H1 (cell line): ENCODE results near the gene CCL25. TPM values are rescaled to one million over a fixed set of nuclear protein-coding genes. Genes with fewer than 3 reads are reported as not detected.

ENCODE experiments used
- CTCF ChIA-PET: fragments of 300-600 bp; sonication (Branson Sonifier 250); formaldehyde crosslinking; loops from one replicate; lab custom pipeline; 2021; ENCODE audit not compliant: partially characterized antibody; lab: Charles Lee
- POLR2A ChIA-PET: fragments of 300-600 bp; sonication (Branson Sonifier 250); formaldehyde crosslinking; loops from one replicate; lab custom pipeline; 2021; ENCODE audit warnings: inconsistent platforms; ENCODE audit not compliant: partially characterized antibody; lab: Charles Lee
- DNase-seq, 2 experiments: peaks; one replicate each; pipeline versions ENCODE4 v3.0.0 to v3.0.0-alpha.2; 2010 to 2022; ENCODE audit warnings: low spot score in 2 of 2, low read depth in 1 of 2, mixed read lengths in 1 of 2
- FAIRE-seq: peaks from 2 replicates; lab custom pipeline; 2011; peaks lifted over from hg19 to GRCh38; lab: Jason Lieb, UNC
- H2AFZ ChIP-seq: 2 replicates; pipeline ENCODE4 v1.8.1; 2012; ENCODE audit warnings: low read length, inconsistent platforms
- H2AK5ac ChIP-seq: 2 replicates; pipeline ENCODE4 v1.6.1; 2013; ENCODE audit warnings: low read depth, low read length
- H2BK120ac ChIP-seq: replicated peaks from 2 replicates; pipeline ENCODE3; 2013; ENCODE audit warnings: low read depth, low read length, inconsistent platforms
- H2BK12ac ChIP-seq: 2 replicates; pipeline ENCODE4 v1.6.1; 2013; ENCODE audit warnings: low read depth, low read length
- H2BK15ac ChIP-seq: 2 replicates; pipeline ENCODE4 v1.6.1; 2013; ENCODE audit warnings: low read length
- H2BK20ac ChIP-seq: 2 replicates; pipeline ENCODE4 v1.6.1; 2013; ENCODE audit warnings: low read length
- H2BK5ac ChIP-seq: 2 replicates; pipeline ENCODE4 v1.6.1; 2013; ENCODE audit warnings: low read depth, low read length
- H3K14ac ChIP-seq: 2 replicates; pipeline ENCODE4 v1.6.1; 2013; ENCODE audit warnings: inconsistent platforms; ENCODE audit not compliant: insufficient read length
- H3K18ac ChIP-seq: 2 replicates; pipeline ENCODE4 v1.6.1; 2013; ENCODE audit warnings: low read length; ENCODE audit errors: extremely low read depth
- H3K23ac ChIP-seq: 2 replicates; pipeline ENCODE4 v1.6.1; 2013; ENCODE audit warnings: inconsistent platforms; ENCODE audit not compliant: insufficient read length
- H3K23me2 ChIP-seq: 2 replicates; pipeline ENCODE4 v1.6.1; 2013; ENCODE audit warnings: low read depth, low read length
- H3K27ac ChIP-seq: 2 replicates; pipeline ENCODE4 v1.6.1; 2011; ENCODE audit warnings: low read depth, low read length, inconsistent platforms
- H3K27me3 ChIP-seq, 4 experiments: replicated peaks in 1 of 4; 1 replicate in 1 of 4; 2 replicates in 3 of 4; pipeline versions ENCODE4 v1.6.1 to v1.8.1; 2011 to 2013; ENCODE audit warnings: low read length in 3 of 4, mild to moderate bottlenecking in 3 of 4, inconsistent platforms in 2 of 4, mixed read lengths in 2 of 4, moderate library complexity in 1 of 4; ENCODE audit not compliant: control insufficient read depth in 3 of 4, insufficient read depth in 3 of 4; ENCODE audit errors: extremely low read depth in 1 of 4
- H3K36me3 ChIP-seq, 4 experiments: 2 replicates each; pipeline versions ENCODE4 v1.6.1 to v1.8.1; 2011 to 2013; ENCODE audit warnings: mild to moderate bottlenecking in 4 of 4, low read length in 3 of 4, moderate library complexity in 2 of 4, control low read depth in 1 of 4, inconsistent platforms in 1 of 4; ENCODE audit not compliant: insufficient read depth in 4 of 4, control insufficient read depth in 2 of 4
- H3K4ac ChIP-seq: replicated peaks from 2 replicates; pipeline ENCODE3; 2013; ENCODE audit warnings: low read length, low read depth, mixed read lengths, inconsistent platforms; ENCODE audit not compliant: insufficient read length
- H3K4me1 ChIP-seq, 4 experiments: replicated peaks in 1 of 4; 1 replicate in 1 of 4; 2 replicates in 3 of 4; pipeline versions ENCODE4 v1.6.1 to v1.8.1; 2011 to 2013; ENCODE audit warnings: low read length in 3 of 4, inconsistent platforms in 2 of 4, mixed read lengths in 1 of 4; ENCODE audit not compliant: insufficient read depth in 4 of 4, control insufficient read depth in 3 of 4
- H3K4me2 ChIP-seq, 2 experiments: 2 replicates each; pipeline versions ENCODE4 v1.6.1 to v1.8.1; 2011 to 2013; ENCODE audit warnings: low read depth in 2 of 2, low read length in 2 of 2, control low read depth in 1 of 2, inconsistent platforms in 1 of 2, mild to moderate bottlenecking in 1 of 2; ENCODE audit not compliant: insufficient read depth in 1 of 2
- H3K4me3 ChIP-seq, 4 experiments: fragments of 200-600, 300-600 bp in 1 of 4; sonication (generic), shearing (Covaris generic), sonication (Bioruptor Twin) in 1 of 4; 2 replicates each; pipeline versions ENCODE4 v1.5.1 to v1.8.1; 2011 to 2016; ENCODE audit warnings: low read length in 4 of 4, low read depth in 3 of 4, control low read depth in 2 of 4, inconsistent platforms in 2 of 4, mild to moderate bottlenecking in 2 of 4, mixed read lengths in 1 of 4, moderate library complexity in 1 of 4; ENCODE audit not compliant: insufficient read depth in 2 of 4; ENCODE audit errors: extremely low read depth in 1 of 4
- H3K56ac ChIP-seq: replicated peaks from 2 replicates; pipeline ENCODE3; 2013; ENCODE audit warnings: low read depth, mild to moderate bottlenecking, mixed read lengths, low read length, inconsistent platforms; ENCODE audit not compliant: insufficient read length
- H3K79me1 ChIP-seq: 2 replicates; pipeline ENCODE4 v1.6.1; 2013; ENCODE audit warnings: low read depth, low read length, control low read depth
- H3K79me2 ChIP-seq, 2 experiments: 2 replicates each; pipeline versions ENCODE4 v1.6.1 to v1.8.1; 2012 to 2013; ENCODE audit warnings: low read length in 2 of 2, mild to moderate bottlenecking in 2 of 2, inconsistent platforms in 1 of 2; ENCODE audit not compliant: insufficient read depth in 2 of 2, control insufficient read depth in 1 of 2
- H3K9ac ChIP-seq, 4 experiments: replicated peaks in 1 of 4; 1 replicate in 1 of 4; 2 replicates in 3 of 4; pipeline versions ENCODE4 v1.6.1 to v1.8.1; 2011 to 2013; ENCODE audit warnings: low read depth in 3 of 4, low read length in 3 of 4, control low read depth in 2 of 4, mild to moderate bottlenecking in 2 of 4, moderate library complexity in 2 of 4, inconsistent platforms in 1 of 4; ENCODE audit errors: extremely low read depth in 1 of 4
- H3K9me3 ChIP-seq, 2 experiments: 2 replicates each; pipeline versions ENCODE4 v1.6.1 to v1.8.1; 2012 to 2013; ENCODE audit warnings: mild to moderate bottlenecking in 2 of 2, moderate library complexity in 2 of 2, control low read depth in 1 of 2, inconsistent platforms in 1 of 2, low read depth in 1 of 2, low read length in 1 of 2, mixed read lengths in 1 of 2; ENCODE audit not compliant: insufficient read depth in 2 of 2
- H4K20me1 ChIP-seq, 2 experiments: replicated peaks in 1 of 2; 2 replicates each; pipeline versions ENCODE3 to v1.8.1; 2011 to 2013; ENCODE audit warnings: inconsistent platforms in 2 of 2, low read length in 2 of 2, mild to moderate bottlenecking in 1 of 2; ENCODE audit not compliant: insufficient read depth in 2 of 2, control insufficient read depth in 1 of 2
- H4K5ac ChIP-seq: 2 replicates; pipeline ENCODE4 v1.6.1; 2013; ENCODE audit warnings: low read length, low read depth, mixed read lengths, inconsistent platforms; ENCODE audit not compliant: insufficient read length
- H4K8ac ChIP-seq: 2 replicates; pipeline ENCODE4 v1.8.0; 2013; ENCODE audit warnings: mild to moderate bottlenecking, moderate library complexity, low read length, inconsistent platforms; ENCODE audit not compliant: insufficient read depth; ENCODE audit errors: extremely low read depth
- H4K91ac ChIP-seq: replicated peaks from 2 replicates; pipeline ENCODE3; 2013; ENCODE audit warnings: low read length, mixed read lengths, inconsistent platforms; ENCODE audit not compliant: insufficient read length
- CEBPB ChIP-seq: IDR thresholded peaks from 2 replicates; pipeline ENCODE4 v1.6.1; 2012; ENCODE audit warnings: low read depth, low read length
- EGR1 ChIP-seq: IDR thresholded peaks from 2 replicates; pipeline ENCODE4 v1.6.1; 2011; ENCODE audit warnings: low read depth, low read length, borderline replicate concordance
- EP300 ChIP-seq, 2 experiments: IDR thresholded peaks; 1 replicate in 1 of 2; 2 replicates in 1 of 2; pipeline ENCODE4 v1.6.1; 2011 to 2012; ENCODE audit warnings: low read depth in 2 of 2, low read length in 2 of 2, mild to moderate bottlenecking in 2 of 2, borderline replicate concordance in 1 of 2, inconsistent platforms in 1 of 2, moderate library complexity in 1 of 2
- GABPA ChIP-seq: IDR thresholded peaks from 2 replicates; pipeline ENCODE4 v1.6.1; 2011; ENCODE audit warnings: mild to moderate bottlenecking, low read length, moderate library complexity, borderline replicate concordance; ENCODE audit not compliant: insufficient read depth
- JUND ChIP-seq: IDR thresholded peaks from 2 replicates; pipeline ENCODE4 v1.6.1; 2011; ENCODE audit warnings: mild to moderate bottlenecking, improper control_type of control experiment, low read length
- KDM1A ChIP-seq: fragments of 200-600, 300-600 bp; sonication (generic); IDR thresholded peaks from 2 replicates; pipeline ENCODE4 v1.7.1; 2016; ENCODE audit warnings: mild to moderate bottlenecking, low read length, borderline replicate concordance
- NANOG ChIP-seq: IDR thresholded peaks from 2 replicates; pipeline ENCODE4 v1.6.1; 2011; ENCODE audit warnings: low read length, low read depth, mild to moderate bottlenecking, inconsistent platforms; ENCODE audit not compliant: insufficient read depth, poor library complexity, severe bottlenecking
- NRF1 ChIP-seq: IDR thresholded peaks from 2 replicates; pipeline ENCODE4 v1.6.1; 2011; ENCODE audit warnings: mild to moderate bottlenecking, low read depth, low read length, improper control_type of control experiment
- RNF2 ChIP-seq: fragments of 200-900, 300-1000 bp; sonication (generic); IDR thresholded peaks from 2 replicates; pipeline ENCODE4 v1.7.1; 2016; ENCODE audit warnings: borderline replicate concordance, low read depth, mild to moderate bottlenecking, antibody characterized with exemption, low read length; ENCODE audit not compliant: poor library complexity, severe bottlenecking; ENCODE audit errors: missing control alignments
- SAP30 ChIP-seq: fragments of 300-600 bp; sonication (generic); IDR thresholded peaks from 2 replicates; pipeline ENCODE4 v1.7.1; 2012; ENCODE audit warnings: low read length, moderate library complexity, mild to moderate bottlenecking, inconsistent platforms; ENCODE audit not compliant: insufficient read depth, insufficient replicate concordance
- SP2 ChIP-seq: IDR thresholded peaks from 2 replicates; pipeline ENCODE4 v1.6.1; 2012; ENCODE audit warnings: mild to moderate bottlenecking, low read length, inconsistent platforms
- SUZ12 ChIP-seq: fragments of 200-600 bp; sonication (generic); IDR thresholded peaks from 2 replicates; pipeline ENCODE4 v1.6.1; 2012; ENCODE audit warnings: mild to moderate bottlenecking, inconsistent platforms, low read length, moderate library complexity, mixed read lengths
- WGBS, 2 experiments: shearing (Covaris generic) in 1 of 2; methylation state at CpG; one replicate each; pipeline versions ENCODE4 v1.1.6 to v1.1.7; 2013 to 2015; ENCODE audit warnings: low lambda C conversion rate in 2 of 2, mixed read lengths in 2 of 2, inconsistent platforms in 1 of 2, low coverage in 1 of 2, missing lambda C conversion rate in 1 of 2; ENCODE audit not compliant: insufficient replicate concordance in 2 of 2, insufficient coverage in 1 of 2, insufficient read length in 1 of 2; ENCODE audit errors: extremely low coverage in 1 of 2, missing lambda C conversion rate in 1 of 2; 5-methylcytosine and 5-hydroxymethylcytosine counted together
- polyA plus RNA-seq, 7 experiments: library from polyadenylated mRNA; depleted of rRNA in 3 of 7; stranded (reverse) in 5 of 7; unstranded in 2 of 7; fragments of >200 nt in 5 of 7; fragments of 200-250 nt in 2 of 7; gene quantifications; 1 replicate in 5 of 7; 2 replicates in 1 of 7; 4 replicates in 1 of 7; pipeline versions ENCODE4 v1.2.1 to v1.2.3, GENCODE V29; 2011 to 2013; ENCODE audit warnings: missing spikeins in 2 of 7, mixed read lengths in 2 of 7
- total RNA-seq: library from RNA; stranded (reverse); fragmentation: NEBNext Ultra II Directional; extraction: Animal tissue kit (Norgen Biotek cat#: 25700); gene quantifications from 2 replicates; pipeline ENCODE4 v1.2.1, GENCODE V29; 2021
- TF ChIP-seq, protein P1 (sequence below): IDR thresholded peaks from 2 replicates; pipeline ENCODE4 v1.6.1; 2012; ENCODE audit warnings: inconsistent platforms

Gene CCL25
- total and polyA plus RNA-seq, 2 of the 8 experiments (the other 6 are each of a cell fraction or from before 2014, with no cell fraction given) = 0.59 TPM; not detected in 1

DNA sequence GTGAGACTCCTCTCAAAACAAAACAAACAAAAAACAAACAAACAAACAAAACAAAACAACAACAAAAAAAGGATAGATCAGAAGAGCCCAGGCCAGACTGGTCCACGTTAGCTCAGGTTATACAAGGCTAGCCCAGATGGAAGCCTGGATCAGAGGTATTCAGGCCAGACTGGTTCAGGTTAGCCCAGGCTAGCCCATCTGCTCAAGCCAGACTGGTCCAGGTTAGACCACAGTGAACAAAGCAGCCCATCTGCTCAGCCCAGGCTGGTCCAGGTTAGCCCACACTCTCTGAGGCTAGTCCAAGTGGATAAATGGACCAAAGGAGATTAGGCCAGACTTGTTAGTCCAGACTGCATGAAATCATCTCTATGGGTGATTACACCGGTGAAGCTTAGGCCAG is 41.2 kb downstream of the CCL25 start:
- H3K9me3 ChIP-seq = peaks cover 18% of the 10 kb centered on the region in 2 experiments
- H3K18ac ChIP-seq = no peak overlapping the region
- no peak overlapping the region for H2BK120ac ChIP-seq
- peaks cover 28 to 62% (median 55%) of the 10 kb centered on the region in 4 experiments for H3K36me3 ChIP-seq
- no peak overlapping the region for H3K14ac ChIP-seq
- no peak overlapping the region for H2BK20ac ChIP-seq
- H3K4ac ChIP-seq = no peak overlapping the region
- no peak overlapping the region for H3K23ac ChIP-seq
- DNase-seq (no peak), FAIRE-seq (no peak)
- H3K27ac ChIP-seq = no peak overlapping the region
- no peak overlapping the region for H3K4me2 ChIP-seq
- H3K79me2 ChIP-seq = no peaks in the 10 kb centered on the region
- H4K8ac ChIP-seq = no peak overlapping the region
- WGBS, 2 experiments = 100% methylated on average over 2 of the region's 2 CpGs; no CpG with 5 or more reads in 1 of the 2 experiments
- CTCF ChIA-PET = interaction anchor here (0.6 to 1.9 kb wide), 4 partner anchors 12 to 185 kb away, joined by 3 to 6 read pairs (median 4); no protein-coding TSS in a partner anchor
- H4K5ac ChIP-seq = no peak overlapping the region
- H3K23me2 ChIP-seq = peaks cover 4% of the 10 kb centered on the region; the same call in 1 of the 2 replicates
- no peak overlapping the region for H3K4me3 ChIP-seq
- no peak overlapping the region for H4K91ac ChIP-seq
- H3K4me1 ChIP-seq = no peaks in the 10 kb centered on the region; a peak in 1 of 7 replicates
- POLR2A ChIA-PET = no interaction called here
- H4K20me1 ChIP-seq = no peaks in the 10 kb centered on the region
- H2BK12ac ChIP-seq = no peak overlapping the region
- H3K9ac ChIP-seq = no peak overlapping the region
- H3K79me1 ChIP-seq = no peaks in the 10 kb centered on the region; the same call in none of the 2 replicates
- H3K27me3 ChIP-seq = no peaks in the 10 kb centered on the region
- H2BK15ac ChIP-seq = no peak overlapping the region
- no peak overlapping the region for H2AK5ac ChIP-seq
- H3K56ac ChIP-seq = no peak overlapping the region
- H2BK5ac ChIP-seq = no peak overlapping the region
- H2AFZ ChIP-seq = no peak overlapping the region
- TF ChIP-seq SAP30 = no peak
- no peak for TF ChIP-seq KDM1A
- TF ChIP-seq SUZ12 = no peak
- no peak for TF ChIP-seq EP300 (IDR thresholded peaks at IDR 0.05; ENCODE audit: borderline replicate concordance in 1 of 2, low read depth in 2 of 2, low read length in 2 of 2)
- TF ChIP-seq CEBPB = no peak
- TF ChIP-seq GABPA = no peak
- no peak for TF ChIP-seq NANOG
- no peak for TF ChIP-seq JUND
- TF ChIP-seq RNF2 = no peak
- TF ChIP-seq, protein P1, sequence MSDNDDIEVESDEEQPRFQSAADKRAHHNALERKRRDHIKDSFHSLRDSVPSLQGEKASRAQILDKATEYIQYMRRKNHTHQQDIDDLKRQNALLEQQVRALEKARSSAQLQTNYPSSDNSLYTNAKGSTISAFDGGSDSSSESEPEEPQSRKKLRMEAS = no peak
- TF ChIP-seq EGR1 = no peak
- TF ChIP-seq NRF1 = no peak
- no peak for TF ChIP-seq SP2
